ENCODE measurements around the gene MSLN.

Gene MSLN

GRCh38 chr16:722835-723633, 37.5 kb upstream of the MSLN start:
- in situ Hi-C loops (cut with HindIII; ENCODE audit: low sequenced_read_pairs): no loop called here

GRCh38 chr16:723695-724094, 36.8 kb upstream of the MSLN start:
- DNase-seq (ENCODE audit: low read depth): no peak
- in situ Hi-C loops (cut with HindIII; ENCODE audit: low sequenced_read_pairs): no loop called here
- no peak for TF ChIP-seq CTCF (IDR thresholded peaks at IDR 0.05; ENCODE audit: low read depth, low read length, missing control alignments)
- H3K4me3 ChIP-seq (ENCODE audit: low read depth, low read length): no peak overlapping the region

More at GRCh38 chr16:722835-723633, 37.5 kb upstream of the MSLN start:
- DNase-seq (ENCODE audit: low read depth): no peak
- no peak for TF ChIP-seq CTCF (IDR thresholded peaks at IDR 0.05; ENCODE audit: low read depth, low read length, missing control alignments)
- H3K4me3 ChIP-seq (ENCODE audit: low read depth, low read length): no peak overlapping the region

- in situ Hi-C loops (cut with HindIII; ENCODE audit: low sequenced_read_pairs): no loop called here
- DNase-seq (ENCODE audit: low read depth): no peak
- TF ChIP-seq CTCF (IDR thresholded peaks at IDR 0.05; ENCODE audit: low read depth, low read length, missing control alignments): no peak
- H3K4me3 ChIP-seq (ENCODE audit: low read depth, low read length): no peak overlapping the region
Observed at GRCh38 chr16:724188-725040, 36.1 kb upstream of the MSLN start.

GRCh38 chr16:725041-725376, 35.5 kb upstream of the MSLN start:
- no peak for TF ChIP-seq CTCF (IDR thresholded peaks at IDR 0.05; ENCODE audit: low read depth, low read length, missing control alignments)
- no peak for DNase-seq (ENCODE audit: low read depth)
- no peak overlapping the region for H3K4me3 ChIP-seq (ENCODE audit: low read depth, low read length)
- in situ Hi-C loops (cut with HindIII; ENCODE audit: low sequenced_read_pairs): no loop called here

GRCh38 chr16:725463-726187, 34.9 kb upstream of the MSLN start:
- no peak overlapping the region for H3K4me3 ChIP-seq (ENCODE audit: low read depth, low read length)
- no peak for DNase-seq (ENCODE audit: low read depth)
- TF ChIP-seq CTCF (IDR thresholded peaks at IDR 0.05; ENCODE audit: low read depth, low read length, missing control alignments): no peak
- in situ Hi-C loops (cut with HindIII; ENCODE audit: low sequenced_read_pairs): no loop called here

- H3K4me3 ChIP-seq (ENCODE audit: low read depth, low read length): no peak overlapping the region
- in situ Hi-C loops (cut with HindIII; ENCODE audit: low sequenced_read_pairs): no loop called here
- DNase-seq (ENCODE audit: low read depth): no peak
- no peak for TF ChIP-seq CTCF (IDR thresholded peaks at IDR 0.05; ENCODE audit: low read depth, low read length, missing control alignments)
Observed at GRCh38 chr16:726188-726437, 34.4 kb upstream of the MSLN start.

Measured in astrocyte of the cerebellum (primary cell).